HEK293T (cell line): ENCODE results near the gene NGFR.

ENCODE experiments used
- BHLHE40 ChIP-seq: fragments of 450-650 bp; IDR thresholded peaks from 2 replicates; pipeline ENCODE4 v1.6.1; 2016; ENCODE audit warnings: mild to moderate bottlenecking, moderate library complexity, borderline replicate concordance
- ELF4 ChIP-seq: fragments of 450-650 bp; IDR thresholded peaks from 2 replicates; pipeline ENCODE4 v1.6.1; 2017; ENCODE audit warnings: antibody characterized with exemption
- FOXA1 ChIP-seq: fragments of 450-650 bp; IDR thresholded peaks from 2 replicates; pipeline ENCODE4 v1.6.1; 2016; ENCODE audit warnings: mild to moderate bottlenecking
- L3MBTL2 ChIP-seq: fragments of 450-650 bp; conservative IDR thresholded peaks from 2 replicates; pipeline ENCODE4 v1.6.1; 2016; ENCODE audit warnings: mild to moderate bottlenecking
- PKNOX1 ChIP-seq: fragments of 450-650 bp; IDR thresholded peaks from 2 replicates; pipeline ENCODE4 v1.6.1; 2016
- SUZ12 ChIP-seq: fragments of 450-650 bp; IDR thresholded peaks from 2 replicates; pipeline ENCODE4 v1.6.1; 2016; ENCODE audit warnings: mild to moderate bottlenecking
- ZNF384 ChIP-seq: fragments of 450-650 bp; IDR thresholded peaks from 2 replicates; pipeline ENCODE4 v1.6.1; 2016

- TF ChIP-seq ZNF384 = no peak
- no peak for TF ChIP-seq SUZ12
- TF ChIP-seq L3MBTL2 = no peak
- no peak for TF ChIP-seq ELF4
- no peak for TF ChIP-seq FOXA1
- TF ChIP-seq PKNOX1 = no peak
- TF ChIP-seq BHLHE40 = no peak
Measured at GRCh38 chr17:49524473-49525359, 29.6 kb downstream of the NGFR start.
